ENCODE measurements around the gene DOK3.
"Not testable (repeated sequence)": the region's sequence is repeated elsewhere in the genome, so short reads cannot be mapped to it uniquely, and the experiment has no call there.

GRCh38 chr5:177485753-177486152 is 23.9 kb downstream of the DOK3 start:
- TF ChIP-seq, protein P1, sequence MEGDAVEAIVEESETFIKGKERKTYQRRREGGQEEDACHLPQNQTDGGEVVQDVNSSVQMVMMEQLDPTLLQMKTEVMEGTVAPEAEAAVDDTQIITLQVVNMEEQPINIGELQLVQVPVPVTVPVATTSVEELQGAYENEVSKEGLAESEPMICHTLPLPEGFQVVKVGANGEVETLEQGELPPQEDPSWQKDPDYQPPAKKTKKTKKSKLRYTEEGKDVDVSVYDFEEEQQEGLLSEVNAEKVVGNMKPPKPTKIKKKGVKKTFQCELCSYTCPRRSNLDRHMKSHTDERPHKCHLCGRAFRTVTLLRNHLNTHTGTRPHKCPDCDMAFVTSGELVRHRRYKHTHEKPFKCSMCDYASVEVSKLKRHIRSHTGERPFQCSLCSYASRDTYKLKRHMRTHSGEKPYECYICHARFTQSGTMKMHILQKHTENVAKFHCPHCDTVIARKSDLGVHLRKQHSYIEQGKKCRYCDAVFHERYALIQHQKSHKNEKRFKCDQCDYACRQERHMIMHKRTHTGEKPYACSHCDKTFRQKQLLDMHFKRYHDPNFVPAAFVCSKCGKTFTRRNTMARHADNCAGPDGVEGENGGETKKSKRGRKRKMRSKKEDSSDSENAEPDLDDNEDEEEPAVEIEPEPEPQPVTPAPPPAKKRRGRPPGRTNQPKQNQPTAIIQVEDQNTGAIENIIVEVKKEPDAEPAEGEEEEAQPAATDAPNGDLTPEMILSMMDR (IDR thresholded peaks at IDR 0.05; ENCODE audit: insufficient read depth, low read length, poor library complexity, severe bottlenecking) = not testable (repeated sequence)
- not testable (repeated sequence) for TF ChIP-seq EZH2phosphoT487 (conservative IDR thresholded peaks at IDR 0.05; ENCODE audit: low read length)

All from SU-DHL-6 (cell line).